IPS-18c (cell line): ENCODE measurements around the gene ZBTB42.

Experiments used
- H3K4me3 ChIP-seq: 2 replicates; pipeline ENCODE4 v1.7.0; 2013; ENCODE audit warnings: low read depth, mild to moderate bottlenecking, low read length, moderate library complexity; ENCODE audit not compliant: insufficient read depth
- H3K9me3 ChIP-seq: one replicate; pipeline ENCODE4 v1.6.1; 2013; ENCODE audit warnings: mild to moderate bottlenecking, low read length, moderate library complexity; ENCODE audit not compliant: control insufficient read depth, insufficient read depth

Gene ZBTB42

GRCh38 chr14:104788161-104788818 is 12.6 kb upstream of the ZBTB42 start:
- Histone ChIP-seq H3K9me3 (no peaks in the 10 kb centered on the region), H3K4me3 (no peak overlapping the region)

GRCh38 chr14:104788873-104789663 is 11.8 kb upstream of the ZBTB42 start:
- Histone ChIP-seq H3K9me3 (no peaks in the 10 kb centered on the region), H3K4me3 (no peak overlapping the region)

- Histone ChIP-seq H3K4me3 (no peak overlapping the region), H3K9me3 (no peaks in the 10 kb centered on the region)
Measured at GRCh38 chr14:104789752-104790743, 10.9 kb upstream of the ZBTB42 start.

- no peaks in the 10 kb centered on the region for H3K9me3 ChIP-seq
- H3K4me3 ChIP-seq, result no peak overlapping the region
Measured at GRCh38 chr14:104791425-104791824, 9.5 kb upstream of the ZBTB42 start.

GRCh38 chr14:104792101-104792884 is 8.6 kb upstream of the ZBTB42 start:
- no peaks in the 10 kb centered on the region for H3K9me3 ChIP-seq
- no peak overlapping the region for H3K4me3 ChIP-seq

- no peaks in the 10 kb centered on the region for H3K9me3 ChIP-seq
- H3K4me3 ChIP-seq, result peak overlapping the region; percentile 61; the same call in 1 of the 2 replicates
Measured at GRCh38 chr14:104792945-104793702, 7.8 kb upstream of the ZBTB42 start.

GRCh38 chr14:104793703-104793959 is 7.3 kb upstream of the ZBTB42 start:
- Histone ChIP-seq H3K4me3 (peak overlapping the region; percentile 61), H3K9me3 (no peaks in the 10 kb centered on the region)

- H3K4me3 ChIP-seq, result peak overlapping the region; percentile 61
- H3K9me3 ChIP-seq, result no peaks in the 10 kb centered on the region
Measured at GRCh38 chr14:104794099-104794498, 6.8 kb upstream of the ZBTB42 start.

GRCh38 chr14:104794631-104794992 is 6.3 kb upstream of the ZBTB42 start:
- H3K4me3 ChIP-seq, result peak overlapping the region; percentile 61
- no peaks in the 10 kb centered on the region for H3K9me3 ChIP-seq

- Histone ChIP-seq H3K4me3 (peak within 1 kb of the TSS; percentile 61), H3K9me3 (no peaks in the 10 kb centered on the region)
Measured at GRCh38 chr14:104794993-104795780, 5.7 kb upstream of the ZBTB42 start, which contains the start of gene AKT1. AKT1 (minus strand) TSS chr14:104795748; CDS start chr14:104792643, 3,105 bp downstream.

- Histone ChIP-seq H3K9me3 (no peaks in the 10 kb centered on the region), H3K4me3 (peak overlapping the region; percentile 55; the same call in 1 of the 2 replicates)
Measured at GRCh38 chr14:104795781-104796686, 4.9 kb upstream of the ZBTB42 start.

GRCh38 chr14:104796687-104797081 is 4.2 kb upstream of the ZBTB42 start:
- no peaks in the 10 kb centered on the region for H3K9me3 ChIP-seq
- H3K4me3 ChIP-seq, result no peak overlapping the region

- no peak overlapping the region for H3K4me3 ChIP-seq
- H3K9me3 ChIP-seq, result no peaks in the 10 kb centered on the region
Measured at GRCh38 chr14:104797115-104798044, 3.5 kb upstream of the ZBTB42 start.
